ENCODE results near the gene USP3. TPM values are rescaled to one million over a fixed set of nuclear protein-coding genes. Genes with fewer than 3 reads are reported as not detected.

Gene USP3
- total RNA-seq, 2 experiments from 2014 or later = 34.6 to 53.0 TPM

DNA sequence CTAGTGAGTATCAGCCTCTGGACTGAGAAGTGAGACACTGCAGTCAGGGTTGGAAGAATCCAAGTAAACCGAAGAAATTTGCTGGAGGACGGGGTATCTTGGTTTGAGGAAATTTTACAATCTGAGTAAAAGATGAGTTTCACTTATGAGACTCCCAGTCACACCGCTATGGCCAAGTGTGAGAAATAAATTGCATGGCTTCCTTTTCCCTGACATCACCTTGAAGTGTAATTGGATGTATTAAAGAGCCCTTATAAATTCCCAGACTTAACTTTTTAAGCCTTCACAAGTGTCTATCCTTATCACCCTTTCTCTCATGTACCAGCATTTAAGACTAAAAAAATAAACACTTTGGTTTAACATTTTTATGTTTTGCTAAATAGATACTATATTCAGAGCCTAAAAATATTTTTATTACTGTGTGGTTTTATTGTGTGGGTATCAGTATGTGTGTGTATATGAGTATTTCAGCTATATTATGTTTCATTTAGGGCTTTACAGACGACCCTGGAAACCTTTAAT is 23.8 kb downstream of the USP3 start:
- POLR2A ChIA-PET = interaction anchor here (0.9 to 1.5 kb wide), 2 partner anchors 16 to 25 kb away, joined by 3 read pairs; no protein-coding TSS in a partner anchor
- Histone ChIP-seq H3K79me2 (ENCODE audit: insufficient read depth, low read depth, low read length) (peaks cover 89% of the 10 kb centered on the region; the same call in 1 of the 2 replicates), H3K4me1 (ENCODE audit: insufficient read depth, low read length, poor library complexity, severe bottlenecking) (no peaks in the 10 kb centered on the region), H3K9me3 (ENCODE audit: low read length) (no peaks in the 10 kb centered on the region), H3K36me3 (ENCODE audit: insufficient read depth, low read length) (no peaks in the 10 kb centered on the region), H4K20me1 (ENCODE audit: insufficient read depth, low read length) (peaks cover 6% of the 10 kb centered on the region; the same call in 1 of the 2 replicates), H3K27ac (ENCODE audit: low read depth, low read length, poor library complexity, severe bottlenecking) (no peak overlapping the region), H3K4me3 (ENCODE audit: low read depth, low read length, poor library complexity, severe bottlenecking) (no peak overlapping the region), H3K9me2 (ENCODE audit: insufficient read depth, low read length) (no peaks in the 10 kb centered on the region), H2AFZ (ENCODE audit: low read length) (no peak overlapping the region), H3K4me2 (ENCODE audit: low read length) (no peak overlapping the region)
- BruUV-seq (replicated peaks) = no TSS peak
- intact Hi-C loops (cut with micrococcal nuclease; ENCODE audit: unreplicated experiment) = no loop called here
- CTCF ChIA-PET (ENCODE audit: unreplicated experiment) = no interaction called here
- no peak for TF ChIP-seq EZH2phosphoT487 (IDR thresholded peaks at IDR 0.05; ENCODE audit: borderline replicate concordance, low read depth, low read length)
- TF ChIP-seq, protein P1, sequence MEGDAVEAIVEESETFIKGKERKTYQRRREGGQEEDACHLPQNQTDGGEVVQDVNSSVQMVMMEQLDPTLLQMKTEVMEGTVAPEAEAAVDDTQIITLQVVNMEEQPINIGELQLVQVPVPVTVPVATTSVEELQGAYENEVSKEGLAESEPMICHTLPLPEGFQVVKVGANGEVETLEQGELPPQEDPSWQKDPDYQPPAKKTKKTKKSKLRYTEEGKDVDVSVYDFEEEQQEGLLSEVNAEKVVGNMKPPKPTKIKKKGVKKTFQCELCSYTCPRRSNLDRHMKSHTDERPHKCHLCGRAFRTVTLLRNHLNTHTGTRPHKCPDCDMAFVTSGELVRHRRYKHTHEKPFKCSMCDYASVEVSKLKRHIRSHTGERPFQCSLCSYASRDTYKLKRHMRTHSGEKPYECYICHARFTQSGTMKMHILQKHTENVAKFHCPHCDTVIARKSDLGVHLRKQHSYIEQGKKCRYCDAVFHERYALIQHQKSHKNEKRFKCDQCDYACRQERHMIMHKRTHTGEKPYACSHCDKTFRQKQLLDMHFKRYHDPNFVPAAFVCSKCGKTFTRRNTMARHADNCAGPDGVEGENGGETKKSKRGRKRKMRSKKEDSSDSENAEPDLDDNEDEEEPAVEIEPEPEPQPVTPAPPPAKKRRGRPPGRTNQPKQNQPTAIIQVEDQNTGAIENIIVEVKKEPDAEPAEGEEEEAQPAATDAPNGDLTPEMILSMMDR (conservative IDR thresholded peaks at IDR 0.05; ENCODE audit: low read length) = no peak
- DNase-seq (ENCODE audit: low spot score) = no peak

DNA sequence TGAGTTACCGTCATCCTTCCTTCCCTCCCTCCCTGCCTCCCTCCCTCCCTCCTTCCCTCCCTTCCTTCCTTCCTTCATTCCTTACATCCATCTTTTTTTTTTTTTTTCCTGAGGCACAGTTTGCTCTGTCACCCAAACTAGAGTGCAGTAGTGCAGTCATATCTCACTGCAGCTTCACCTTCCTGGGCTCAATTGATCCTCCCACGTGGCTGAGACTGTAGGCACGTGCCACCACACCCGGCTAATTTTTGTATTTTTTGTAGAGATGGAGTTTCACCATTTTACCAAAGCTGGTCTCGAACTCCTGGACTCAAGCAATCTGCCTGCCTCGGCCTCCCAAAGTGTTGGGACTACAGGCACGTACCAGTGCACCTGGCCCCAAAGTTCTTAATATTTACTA is 25.8 kb downstream of the USP3 start:
- TF ChIP-seq EZH2phosphoT487 (IDR thresholded peaks at IDR 0.05; ENCODE audit: borderline replicate concordance, low read depth, low read length) = no peak
- TF ChIP-seq, protein P1 (conservative IDR thresholded peaks at IDR 0.05; ENCODE audit: low read length) = no peak
- ChIA-PET CTCF (ENCODE audit: unreplicated experiment) (interaction anchor here (0.8 kb wide), 1 partner anchor 12 kb away, joined by 3 read pairs; no protein-coding TSS in a partner anchor), POLR2A (interaction anchor here (0.8 to 1.9 kb wide), 2 partner anchors 12 to 14 kb away, joined by 3 to 8 read pairs; no protein-coding TSS in a partner anchor)
- Histone ChIP-seq H3K9me3 (ENCODE audit: low read length) (no peaks in the 10 kb centered on the region), H3K9me2 (ENCODE audit: insufficient read depth, low read length) (no peaks in the 10 kb centered on the region), H3K27ac (ENCODE audit: low read depth, low read length, poor library complexity, severe bottlenecking) (no peak overlapping the region), H3K4me1 (ENCODE audit: insufficient read depth, low read length, poor library complexity, severe bottlenecking) (peaks cover 3% of the 10 kb centered on the region), H4K20me1 (ENCODE audit: insufficient read depth, low read length) (peaks cover 4% of the 10 kb centered on the region; the same call in 1 of the 2 replicates), H3K4me2 (ENCODE audit: low read length) (no peak overlapping the region), H3K36me3 (ENCODE audit: insufficient read depth, low read length) (no peaks in the 10 kb centered on the region), H2AFZ (ENCODE audit: low read length) (no peak overlapping the region), H3K4me3 (ENCODE audit: low read depth, low read length, poor library complexity, severe bottlenecking) (no peak overlapping the region), H3K79me2 (ENCODE audit: insufficient read depth, low read depth, low read length) (peaks cover 73% of the 10 kb centered on the region; the same call in 1 of the 2 replicates)
- DNase-seq (ENCODE audit: low spot score) = no peak
- BruUV-seq (replicated peaks) = no TSS peak
- intact Hi-C loops (cut with micrococcal nuclease; ENCODE audit: unreplicated experiment) = no loop called here

DNA sequence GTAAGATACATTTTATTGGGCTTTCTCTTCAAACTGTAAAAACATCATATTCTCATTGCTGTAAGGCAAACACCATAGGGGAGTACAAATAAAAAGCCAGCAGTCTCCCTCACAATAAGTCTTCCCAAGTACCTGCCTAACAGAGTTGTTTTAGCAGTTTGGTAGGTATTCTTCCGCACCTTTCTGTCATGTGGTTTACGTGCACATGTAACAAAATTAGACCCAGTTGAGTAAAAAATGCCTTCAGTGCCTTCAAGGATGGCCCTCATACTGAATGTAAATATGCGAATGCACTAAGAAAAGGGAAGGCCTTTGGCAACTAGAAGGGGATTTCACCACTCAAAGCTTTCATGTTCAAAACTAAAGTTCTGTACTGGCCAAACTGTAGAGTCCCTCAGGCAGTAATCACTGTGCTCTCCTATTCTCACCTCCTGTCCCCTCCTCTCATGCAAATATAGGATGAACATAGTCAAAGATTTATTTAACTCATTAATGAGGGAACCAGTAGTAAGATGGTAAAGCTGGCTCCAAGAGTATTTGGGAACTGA is 26.4 kb downstream of the USP3 start:
- H4K20me1 ChIP-seq (ENCODE audit: insufficient read depth, low read length) = peaks cover 7% of the 10 kb centered on the region; the same call in 1 of the 2 replicates
- H3K4me1 ChIP-seq (ENCODE audit: insufficient read depth, low read length, poor library complexity, severe bottlenecking) = peaks cover 9% of the 10 kb centered on the region
- no peak overlapping the region for H3K4me3 ChIP-seq (ENCODE audit: low read depth, low read length, poor library complexity, severe bottlenecking)

More for the DNA sequence above, 26.4 kb downstream of the USP3 start:
- H3K9me3 ChIP-seq (ENCODE audit: low read length) = no peaks in the 10 kb centered on the region
- no peak overlapping the region for H3K4me2 ChIP-seq (ENCODE audit: low read length)
- intact Hi-C loops (cut with micrococcal nuclease; ENCODE audit: unreplicated experiment) = no loop called here
- peaks cover 67% of the 10 kb centered on the region; the same call in 1 of the 2 replicates for H3K79me2 ChIP-seq (ENCODE audit: insufficient read depth, low read depth, low read length)
- H2AFZ ChIP-seq (ENCODE audit: low read length) = no peak overlapping the region
- H3K9me2 ChIP-seq (ENCODE audit: insufficient read depth, low read length) = no peaks in the 10 kb centered on the region
- ChIA-PET CTCF (ENCODE audit: unreplicated experiment) (no interaction called here), POLR2A (interaction anchor here (0.8 to 1.9 kb wide), 2 partner anchors 13 to 14 kb away, joined by 3 to 8 read pairs; no protein-coding TSS in a partner anchor)
- no peak for DNase-seq (ENCODE audit: low spot score)
- no peaks in the 10 kb centered on the region for H3K36me3 ChIP-seq (ENCODE audit: insufficient read depth, low read length)
- H3K27ac ChIP-seq (ENCODE audit: low read depth, low read length, poor library complexity, severe bottlenecking) = no peak overlapping the region
- BruUV-seq (replicated peaks) = no TSS peak
- TF ChIP-seq, protein P1 (conservative IDR thresholded peaks at IDR 0.05; ENCODE audit: low read length) = no peak
- TF ChIP-seq EZH2phosphoT487 (IDR thresholded peaks at IDR 0.05; ENCODE audit: borderline replicate concordance, low read depth, low read length) = no peak
